ENCODE data around the gene FAM13B.

FAM13B gene

GRCh38 chr5:137901011-137901817 lies 131.7 kb downstream of the FAM13B start:
- TF ChIP-seq, protein P1, sequence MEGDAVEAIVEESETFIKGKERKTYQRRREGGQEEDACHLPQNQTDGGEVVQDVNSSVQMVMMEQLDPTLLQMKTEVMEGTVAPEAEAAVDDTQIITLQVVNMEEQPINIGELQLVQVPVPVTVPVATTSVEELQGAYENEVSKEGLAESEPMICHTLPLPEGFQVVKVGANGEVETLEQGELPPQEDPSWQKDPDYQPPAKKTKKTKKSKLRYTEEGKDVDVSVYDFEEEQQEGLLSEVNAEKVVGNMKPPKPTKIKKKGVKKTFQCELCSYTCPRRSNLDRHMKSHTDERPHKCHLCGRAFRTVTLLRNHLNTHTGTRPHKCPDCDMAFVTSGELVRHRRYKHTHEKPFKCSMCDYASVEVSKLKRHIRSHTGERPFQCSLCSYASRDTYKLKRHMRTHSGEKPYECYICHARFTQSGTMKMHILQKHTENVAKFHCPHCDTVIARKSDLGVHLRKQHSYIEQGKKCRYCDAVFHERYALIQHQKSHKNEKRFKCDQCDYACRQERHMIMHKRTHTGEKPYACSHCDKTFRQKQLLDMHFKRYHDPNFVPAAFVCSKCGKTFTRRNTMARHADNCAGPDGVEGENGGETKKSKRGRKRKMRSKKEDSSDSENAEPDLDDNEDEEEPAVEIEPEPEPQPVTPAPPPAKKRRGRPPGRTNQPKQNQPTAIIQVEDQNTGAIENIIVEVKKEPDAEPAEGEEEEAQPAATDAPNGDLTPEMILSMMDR (conservative IDR thresholded peaks at IDR 0.05) = no peak
- no peak overlapping the region for H3K27ac ChIP-seq

- no peak overlapping the region for H3K27ac ChIP-seq
- TF ChIP-seq, protein P1 (conservative IDR thresholded peaks at IDR 0.05) = no peak
Measured at GRCh38 chr5:137899493-137899892, 133.4 kb downstream of the FAM13B start.

DNA sequence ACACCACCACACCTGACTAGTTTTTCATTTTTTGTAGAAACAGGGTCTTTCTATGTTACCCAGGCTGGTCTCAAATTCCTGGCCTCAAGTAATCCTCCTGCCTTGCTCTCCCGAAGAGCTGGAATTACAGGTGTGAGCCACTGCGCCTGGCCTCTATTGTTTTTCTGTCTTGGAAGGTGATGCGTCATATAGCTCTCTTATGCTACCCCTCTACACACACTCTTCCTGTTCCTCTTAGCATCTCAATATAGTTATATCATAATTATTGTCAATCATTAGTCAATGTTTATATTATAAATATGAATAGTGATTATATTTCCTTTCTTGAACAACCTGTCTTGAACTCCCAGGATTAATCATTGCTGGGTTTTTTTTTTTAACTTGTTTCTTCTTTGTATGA lies 136.3 kb downstream of the FAM13B start:
- TF ChIP-seq, protein P1 (conservative IDR thresholded peaks at IDR 0.05) = no peak
- H3K27ac ChIP-seq = peak overlapping the region; percentile 89

DNA sequence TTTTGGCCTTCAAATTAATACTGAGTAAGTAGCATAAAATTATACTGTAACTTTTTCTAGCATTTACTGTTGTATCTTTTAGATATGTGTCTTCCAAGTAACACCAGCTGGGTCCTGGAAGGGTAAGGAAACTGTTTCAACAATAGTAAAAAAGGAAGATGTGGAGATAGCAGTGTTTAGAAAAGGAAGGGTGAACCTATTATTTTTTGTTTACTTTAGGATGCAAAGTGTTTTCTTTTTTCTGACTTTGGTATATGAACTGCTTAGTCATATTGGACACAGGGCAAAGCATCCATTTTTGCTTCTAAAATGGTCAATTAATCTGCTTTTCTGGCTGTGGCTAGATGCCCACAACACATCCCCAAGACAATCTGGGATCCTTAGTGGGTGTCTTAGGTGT lies 138.3 kb downstream of the FAM13B start:
- TF ChIP-seq, protein P1 (conservative IDR thresholded peaks at IDR 0.05) = no peak
- H3K27ac ChIP-seq = peak overlapping the region; percentile 89

DNA sequence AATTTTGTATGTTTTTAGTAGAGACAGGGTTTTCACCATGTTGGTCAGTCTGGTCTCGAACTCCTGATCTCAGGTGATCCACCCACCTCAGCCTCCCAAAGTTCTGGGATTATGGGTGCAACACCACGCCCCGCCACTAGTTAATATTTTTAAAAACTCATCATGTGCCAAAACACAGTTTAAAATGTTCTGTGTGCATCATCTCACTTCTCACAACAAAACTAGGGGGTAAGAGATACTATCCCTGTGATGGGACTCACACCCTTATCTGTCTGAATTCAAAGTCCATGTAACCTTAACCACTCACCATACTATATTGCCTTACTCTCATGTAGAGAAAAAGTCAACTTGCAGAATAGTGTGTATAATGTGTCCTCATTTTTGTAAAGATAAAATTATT lies 141.0 kb downstream of the FAM13B start:
- TF ChIP-seq, protein P1 (conservative IDR thresholded peaks at IDR 0.05) = peak; percentile 26; the same call in 1 of the 2 replicates

GRCh38 chr5:137890845-137891244 lies 142.0 kb downstream of the FAM13B start:
- no peak overlapping the region for H3K27ac ChIP-seq
- TF ChIP-seq, protein P1 (conservative IDR thresholded peaks at IDR 0.05) = no peak

More for the DNA sequence above, 141.0 kb downstream of the FAM13B start:
- no peak overlapping the region for H3K27ac ChIP-seq

DNA sequence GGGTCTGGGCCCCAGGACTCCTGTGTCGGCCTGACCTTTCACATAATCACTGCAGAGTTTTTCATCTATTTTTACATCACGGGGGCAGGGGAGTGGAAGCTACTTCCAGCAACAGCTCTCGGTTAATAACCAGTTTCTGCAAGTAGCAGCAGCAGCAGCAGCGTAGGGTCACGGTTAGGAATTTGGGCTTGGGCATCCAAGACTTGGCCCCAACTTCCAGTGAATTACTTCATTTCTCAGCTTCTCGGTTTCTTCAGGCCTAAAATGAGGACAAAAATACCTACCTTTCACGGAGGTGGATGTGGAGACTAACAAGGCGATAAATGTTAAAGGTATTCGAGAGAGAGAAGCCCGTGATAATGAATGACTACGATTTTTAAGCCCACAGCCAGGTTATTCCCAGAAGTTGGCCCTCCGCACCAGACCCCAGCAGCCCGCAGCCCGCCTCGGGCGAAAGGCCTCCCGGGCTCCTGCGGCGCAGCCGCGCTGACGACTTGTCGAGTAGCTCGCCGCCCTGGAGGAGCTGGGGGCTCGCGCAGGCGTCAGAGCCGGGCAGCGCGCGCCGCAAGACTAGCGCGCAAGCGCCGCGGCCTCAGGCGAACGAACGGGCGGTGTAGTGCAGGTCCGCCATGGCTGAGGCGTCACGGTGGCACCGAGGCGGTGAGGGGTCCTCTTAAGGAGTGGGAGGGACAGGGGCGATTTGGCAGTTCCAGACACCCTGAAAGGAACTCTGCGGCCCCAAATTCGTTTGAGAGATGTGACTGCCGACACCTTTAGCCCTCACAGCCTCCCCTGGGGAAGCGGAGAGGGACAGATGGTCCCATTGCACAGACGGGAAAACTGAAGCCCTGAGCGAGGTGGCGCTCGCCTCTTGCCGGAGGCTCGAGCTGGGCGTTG lies 143.8 kb downstream of the FAM13B start, which contains the start of gene PKD2L2:
Gene PKD2L2, plus strand, starts transcription at position 595 of the 897 bp plus-strand sequence. Its CDS starts 35 bp downstream, at position 630.
- H3K27ac ChIP-seq = peak within 1 kb of the TSS; percentile 84
- TF ChIP-seq, protein P1 (conservative IDR thresholded peaks at IDR 0.05) = peak; percentile 28; the same call in 1 of the 2 replicates
